KMS-11 (cell line): Measurements from ENCODE around the gene RDH12.
A peak's percentile ranks its signal among the peaks of the same experiment; 100 is the strongest.

Experiments used
- H2AFZ ChIP-seq: fragments of 200-600 bp; sonication (generic); 2 replicates; pipeline ENCODE4 v1.6.1; 2016; ENCODE audit warnings: antibody characterized with exemption, mixed run types, low read depth
- H3K27ac ChIP-seq: fragments of 200-600 bp; sonication (generic); 2 replicates; pipeline ENCODE4 v1.6.1; 2016; ENCODE audit warnings: mild to moderate bottlenecking, mixed run types
- H3K27me3 ChIP-seq: fragments of 200-600 bp; sonication (generic); 2 replicates; pipeline ENCODE4 v1.6.1; 2017; ENCODE audit warnings: mild to moderate bottlenecking, low read depth, mixed run types, moderate library complexity; ENCODE audit not compliant: insufficient read depth
- H3K36me3 ChIP-seq: fragments of 200-600 bp; sonication (generic); 2 replicates; pipeline ENCODE4 v1.6.1; 2017; ENCODE audit warnings: mild to moderate bottlenecking, mixed run types; ENCODE audit not compliant: insufficient read depth
- H3K4me1 ChIP-seq: fragments of 200-600 bp; sonication (generic); 2 replicates; pipeline ENCODE4 v1.6.1; 2016; ENCODE audit warnings: mild to moderate bottlenecking, low read depth, mixed run types; ENCODE audit not compliant: poor library complexity, severe bottlenecking
- H3K4me2 ChIP-seq: fragments of 200-600 bp; sonication (generic); 2 replicates; pipeline ENCODE4 v1.7.0; 2016; ENCODE audit warnings: mild to moderate bottlenecking, mixed run types
- H3K4me3 ChIP-seq: fragments of 200-600 bp; sonication (generic); IDR thresholded peaks from 2 replicates; pipeline ENCODE4 v1.6.1; 2017; ENCODE audit warnings: low read depth, low read length, mixed read lengths; ENCODE audit not compliant: insufficient read depth
- H3K79me2 ChIP-seq: fragments of 200-600 bp; sonication (generic); 2 replicates; pipeline ENCODE4 v1.6.1; 2016; ENCODE audit warnings: low read depth, mixed run types; ENCODE audit not compliant: insufficient read depth
- H3K9ac ChIP-seq: fragments of 200-600 bp; sonication (generic); 2 replicates; pipeline ENCODE4 v1.6.1; 2016; ENCODE audit warnings: mild to moderate bottlenecking, mixed run types
- H4K20me1 ChIP-seq: fragments of 200-600 bp; sonication (generic); 2 replicates; pipeline ENCODE4 v1.6.1; 2016; ENCODE audit warnings: mild to moderate bottlenecking, mixed run types; ENCODE audit not compliant: insufficient read depth
- CTCF ChIP-seq: fragments of 200-600 bp; sonication (generic); conservative IDR thresholded peaks from 2 replicates; pipeline ENCODE4 v1.6.1; 2017; ENCODE audit warnings: low read depth, mild to moderate bottlenecking, antibody characterized with exemption, low read length, moderate library complexity, mixed read lengths

RDH12 gene

DNA sequence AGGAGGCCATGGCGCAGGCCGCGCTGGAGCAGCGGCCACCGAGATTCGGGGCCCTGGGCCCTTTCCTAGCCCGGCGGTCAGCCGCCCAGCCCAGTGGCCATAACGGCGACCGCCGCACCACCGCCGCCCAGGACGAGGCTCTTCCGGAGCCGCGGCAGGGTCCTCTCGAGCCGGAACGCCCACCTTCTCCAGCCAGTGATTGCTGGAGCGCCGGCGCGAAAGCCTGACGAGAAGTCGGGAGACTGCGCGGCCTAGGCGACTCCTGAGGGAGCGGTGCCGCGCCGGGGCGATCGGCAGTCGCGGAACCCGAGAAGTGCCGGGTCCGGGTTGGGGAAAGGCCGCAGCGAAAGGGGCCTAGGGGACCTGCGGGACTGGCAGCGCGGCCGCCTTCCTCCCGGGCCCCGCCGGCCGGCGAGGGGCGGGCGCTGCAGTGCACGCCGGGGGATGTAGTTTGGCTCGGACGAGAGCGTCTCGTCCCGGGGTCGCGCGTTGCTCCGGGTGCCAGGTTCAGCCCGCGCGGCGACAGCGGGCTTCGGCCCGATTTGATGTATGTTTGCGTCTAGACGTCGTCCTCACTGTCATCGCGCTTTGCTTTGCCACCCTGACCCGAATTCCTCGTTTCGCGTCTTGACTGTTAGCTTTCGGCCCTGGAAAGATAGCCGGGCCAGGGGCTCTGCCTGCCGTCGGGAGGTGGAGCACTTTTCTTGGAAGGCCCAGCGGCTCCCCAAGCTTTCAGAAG is 27.0 kb upstream of the RDH12 start, which contains the start of gene VTI1B:
Gene VTI1B (minus strand): TSS at position 153 of the 739 bp plus-strand sequence. CDS start 143 bp downstream, at position 10.
- Histone ChIP-seq H2AFZ (peak within 1 kb of the TSS; percentile 82), H3K79me2 (peaks cover 20% of the 10 kb centered on the region; the same call in 1 of the 2 replicates)

GRCh38 chr14:67675219-67675582 is 26.5 kb upstream of the RDH12 start:
- no peaks in the 10 kb centered on the region for H3K27me3 ChIP-seq
- peak overlapping the region; percentile 66; the same call in 1 of the 2 replicates for H3K9ac ChIP-seq
- TF ChIP-seq CTCF = no peak
- H3K36me3 ChIP-seq = no peaks in the 10 kb centered on the region
- no peak overlapping the region for H3K4me3 ChIP-seq
- no peak overlapping the region for H3K27ac ChIP-seq
- H2AFZ ChIP-seq = peak overlapping the region; percentile 82
- peaks cover 27% of the 10 kb centered on the region for H3K4me1 ChIP-seq
- peak overlapping the region; percentile 57; the same call in 1 of the 2 replicates for H3K4me2 ChIP-seq
- H4K20me1 ChIP-seq = peaks cover 5% of the 10 kb centered on the region; the same call in 1 of the 2 replicates
- peaks cover 20% of the 10 kb centered on the region; the same call in 1 of the 2 replicates for H3K79me2 ChIP-seq

More for the DNA sequence above, 27.0 kb upstream of the RDH12 start, which contains the start of gene VTI1B:
- H3K4me1 ChIP-seq = peaks cover 22% of the 10 kb centered on the region
- H3K36me3 ChIP-seq = no peaks in the 10 kb centered on the region
- H3K27ac ChIP-seq = peak within 1 kb of the TSS; percentile 52; the same call in 1 of the 2 replicates
- H3K4me3 ChIP-seq = no peak within 1 kb of the TSS
- H3K27me3 ChIP-seq = no peaks in the 10 kb centered on the region
- peaks cover 5% of the 10 kb centered on the region; the same call in 1 of the 2 replicates for H4K20me1 ChIP-seq
- peak within 1 kb of the TSS; percentile 66 for H3K9ac ChIP-seq
- TF ChIP-seq CTCF = no peak
- peak within 1 kb of the TSS; percentile 67 for H3K4me2 ChIP-seq

- Histone ChIP-seq H3K4me2 (no peak overlapping the region), H3K4me1 (peaks cover 16% of the 10 kb centered on the region), H3K9ac (no peak overlapping the region), H3K4me3 (no peak overlapping the region), H2AFZ (no peak overlapping the region), H3K79me2 (peaks cover under 1% of the 10 kb centered on the region; the same call in 1 of the 2 replicates), H3K27me3 (no peaks in the 10 kb centered on the region), H3K36me3 (0 out of 2 replicates have a peak, but pooled peaks cover 4% of the 10 kb centered on the region), H4K20me1 (0 out of 2 replicates have a peak, but pooled peaks cover under 1% of the 10 kb centered on the region), H3K27ac (no peak overlapping the region)
- no peak for TF ChIP-seq CTCF
Observed at GRCh38 chr14:67679006-67679405, 22.7 kb upstream of the RDH12 start.

DNA sequence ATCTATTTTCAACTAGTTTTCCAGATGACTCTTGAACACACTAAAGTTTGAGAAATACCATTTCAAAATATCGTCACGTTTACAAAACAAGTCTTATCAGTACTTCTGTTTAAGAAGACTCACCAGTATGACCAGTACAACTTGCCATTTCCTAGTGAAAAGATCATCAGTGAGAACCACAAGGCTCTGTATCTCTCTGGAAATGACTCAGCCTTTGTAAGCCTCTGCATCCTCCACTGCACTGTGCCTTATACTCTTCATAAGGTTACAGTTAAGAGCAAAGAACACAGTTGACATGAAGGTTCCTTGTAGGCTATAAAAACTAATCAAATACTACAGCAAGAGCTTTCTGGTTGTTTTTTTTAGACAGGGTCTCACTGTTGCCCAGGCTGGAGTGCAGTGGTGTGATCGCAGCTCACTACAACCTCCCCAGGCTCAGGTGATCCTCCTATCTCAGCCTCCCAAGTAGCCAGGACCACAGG is 21.5 kb upstream of the RDH12 start:
- Histone ChIP-seq H3K4me3 (no peak overlapping the region), H2AFZ (no peak overlapping the region), H3K4me2 (no peak overlapping the region; the same call in 1 of the 2 replicates), H3K79me2 (no peaks in the 10 kb centered on the region), H3K4me1 (peaks cover 16% of the 10 kb centered on the region), H4K20me1 (no peaks in the 10 kb centered on the region), H3K27me3 (no peaks in the 10 kb centered on the region), H3K27ac (no peak overlapping the region; the same call in 1 of the 2 replicates), H3K36me3 (0 out of 2 replicates have a peak, but pooled peaks cover 4% of the 10 kb centered on the region), H3K9ac (no peak overlapping the region)
- no peak for TF ChIP-seq CTCF
